Measurements from ENCODE around the gene PRKCQ.

DNA sequence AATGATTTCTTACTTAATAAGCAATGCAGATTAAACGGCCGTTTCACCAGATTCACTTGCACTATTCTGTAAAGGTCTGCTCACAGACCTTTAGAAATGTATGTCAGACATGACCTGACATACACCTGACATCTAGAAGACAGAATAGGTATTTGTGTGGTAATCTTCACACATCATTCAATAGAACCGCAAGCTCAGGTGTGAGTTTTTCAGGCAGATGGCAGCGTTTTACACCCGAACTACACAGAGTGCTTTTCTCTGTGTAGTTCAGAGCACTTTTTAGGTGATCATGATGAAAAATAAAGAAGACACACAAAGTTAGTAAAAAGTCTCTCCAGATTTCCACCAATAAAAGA is 63.2 kb downstream of the PRKCQ start:
- TF ChIP-seq POLR2A (IDR thresholded peaks at IDR 0.05) = no peak
- TF ChIP-seq, protein P1, sequence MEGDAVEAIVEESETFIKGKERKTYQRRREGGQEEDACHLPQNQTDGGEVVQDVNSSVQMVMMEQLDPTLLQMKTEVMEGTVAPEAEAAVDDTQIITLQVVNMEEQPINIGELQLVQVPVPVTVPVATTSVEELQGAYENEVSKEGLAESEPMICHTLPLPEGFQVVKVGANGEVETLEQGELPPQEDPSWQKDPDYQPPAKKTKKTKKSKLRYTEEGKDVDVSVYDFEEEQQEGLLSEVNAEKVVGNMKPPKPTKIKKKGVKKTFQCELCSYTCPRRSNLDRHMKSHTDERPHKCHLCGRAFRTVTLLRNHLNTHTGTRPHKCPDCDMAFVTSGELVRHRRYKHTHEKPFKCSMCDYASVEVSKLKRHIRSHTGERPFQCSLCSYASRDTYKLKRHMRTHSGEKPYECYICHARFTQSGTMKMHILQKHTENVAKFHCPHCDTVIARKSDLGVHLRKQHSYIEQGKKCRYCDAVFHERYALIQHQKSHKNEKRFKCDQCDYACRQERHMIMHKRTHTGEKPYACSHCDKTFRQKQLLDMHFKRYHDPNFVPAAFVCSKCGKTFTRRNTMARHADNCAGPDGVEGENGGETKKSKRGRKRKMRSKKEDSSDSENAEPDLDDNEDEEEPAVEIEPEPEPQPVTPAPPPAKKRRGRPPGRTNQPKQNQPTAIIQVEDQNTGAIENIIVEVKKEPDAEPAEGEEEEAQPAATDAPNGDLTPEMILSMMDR (IDR thresholded peaks at IDR 0.05) = no peak

Data from uterus (tissue), 2 donors.